HCT116 (cell line): ENCODE results near the gene NTRK3.

Source experiments
- CEBPB ChIP-seq: IDR thresholded peaks from 2 replicates; pipeline ENCODE4 v1.6.1; 2012; ENCODE audit warnings: low read depth
- MAX ChIP-seq: IDR thresholded peaks from 2 replicates; pipeline ENCODE4 v1.6.1; 2012

- no peak for TF ChIP-seq CEBPB
- no peak for TF ChIP-seq MAX
Observed at GRCh38 chr15:87924433-87924832, 332.1 kb downstream of the NTRK3 start.
